ENCODE measurements around the gene SUMO2.

GRCh38 chr17:75173526-75173925 is 9.2 kb downstream of the SUMO2 start:
- TF ChIP-seq CTCF (IDR thresholded peaks at IDR 0.05) (no peak), POLR2A (IDR thresholded peaks at IDR 0.05) (no peak)
